Measurements from ENCODE around the gene NELL2.

- TF ChIP-seq CTCF (IDR thresholded peaks at IDR 0.05), result no peak
- no peak for TF ChIP-seq POLR2A (IDR thresholded peaks at IDR 0.05)
These were observed 302.4 kb downstream of the NELL2 start for GRCh38 chr12:44573723-44574122.

All from lower leg skin (tissue), 3 donors.